Measurements from ENCODE around the gene TUT7.

TUT7 gene

DNA sequence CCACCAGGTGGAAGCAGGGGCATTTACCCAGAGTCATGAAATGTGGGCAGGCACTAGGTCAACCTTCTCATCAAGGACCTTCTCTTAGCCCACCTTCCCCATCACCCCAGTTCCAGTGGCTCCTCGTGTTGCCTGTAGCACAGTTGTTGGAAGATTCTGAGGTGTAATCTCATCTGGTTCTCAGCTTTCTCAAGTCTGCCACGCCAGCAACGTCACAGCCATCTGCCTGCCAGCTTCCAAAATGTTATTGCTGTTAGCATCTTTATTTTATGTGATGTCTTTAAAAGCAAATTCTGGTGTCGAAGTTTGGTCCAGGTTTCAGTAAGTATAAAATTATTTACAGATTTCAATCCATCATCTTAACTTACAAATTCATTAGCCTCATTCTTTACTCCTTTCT is 105.5 kb downstream of the TUT7 start:
- no peak overlapping the region for H3K9ac ChIP-seq (ENCODE audit: low read depth, low read length, poor library complexity)
- no peak overlapping the region for H2AK5ac ChIP-seq (ENCODE audit: low read depth, low read length)
- no peak overlapping the region for H3K18ac ChIP-seq (ENCODE audit: low read length)
- peaks cover 0 to 5% of the 10 kb centered on the region in 2 donors for H3K4me1 ChIP-seq (ENCODE audit: control insufficient read depth in 2 of 2, insufficient read depth in 1 of 2, low read depth in 1 of 2, low read length in 2 of 2)
- H3K79me1 ChIP-seq (ENCODE audit: low read depth, low read length): no peaks in the 10 kb centered on the region
- no peak overlapping the region for H4K91ac ChIP-seq (ENCODE audit: low read depth, low read length, poor library complexity)
- no peak overlapping the region for H3K4me3 ChIP-seq (ENCODE audit: low read length in 2 of 2)
- no peak overlapping the region for H3K23ac ChIP-seq (ENCODE audit: low read depth, low read length, poor library complexity)
- H3K27ac ChIP-seq (replicated peaks; ENCODE audit: low read length): no peak overlapping the region
- no peak overlapping the region for H2BK15ac ChIP-seq (ENCODE audit: low read length)
- no peak overlapping the region for H2BK5ac ChIP-seq (ENCODE audit: low read length)
- H3K14ac ChIP-seq (ENCODE audit: low read length): no peak overlapping the region
- peaks cover 0 to 9% of the 10 kb centered on the region in 2 donors for H3K9me3 ChIP-seq (replicated peaks in 1 of 2; ENCODE audit: control insufficient read depth in 2 of 2, insufficient read depth in 1 of 2, low read depth in 1 of 2, low read length in 2 of 2)
- no peak overlapping the region for H3K4me2 ChIP-seq (ENCODE audit: insufficient read depth, low read length, poor library complexity, severe bottlenecking)
- H4K8ac ChIP-seq (ENCODE audit: low read depth, low read length): no peak overlapping the region
- no peaks in the 10 kb centered on the region for H3K27me3 ChIP-seq (ENCODE audit: control insufficient read depth in 3 of 3, insufficient read depth in 3 of 3, low read depth in 1 of 3, low read length in 3 of 3)
- no peaks in the 10 kb centered on the region for H3K36me3 ChIP-seq (replicated peaks in 1 of 2; ENCODE audit: control insufficient read depth in 2 of 2, insufficient read depth in 2 of 2, low read length in 2 of 2)
- H2BK12ac ChIP-seq (ENCODE audit: low read length): no peak overlapping the region
- H2AFZ ChIP-seq (ENCODE audit: low read length): no peak overlapping the region
- H2BK120ac ChIP-seq (ENCODE audit: low read depth, low read length): no peak overlapping the region
- no peak for DNase-seq (ENCODE audit: low spot score)
- H3K4ac ChIP-seq (ENCODE audit: low read length): no peak overlapping the region
- no CpG with 5 or more reads among the region's 4 CpGs for WGBS, 2 donors (ENCODE audit: extremely low coverage in 2 of 2, insufficient read length in 2 of 2, insufficient replicate concordance in 1 of 2)

DNA sequence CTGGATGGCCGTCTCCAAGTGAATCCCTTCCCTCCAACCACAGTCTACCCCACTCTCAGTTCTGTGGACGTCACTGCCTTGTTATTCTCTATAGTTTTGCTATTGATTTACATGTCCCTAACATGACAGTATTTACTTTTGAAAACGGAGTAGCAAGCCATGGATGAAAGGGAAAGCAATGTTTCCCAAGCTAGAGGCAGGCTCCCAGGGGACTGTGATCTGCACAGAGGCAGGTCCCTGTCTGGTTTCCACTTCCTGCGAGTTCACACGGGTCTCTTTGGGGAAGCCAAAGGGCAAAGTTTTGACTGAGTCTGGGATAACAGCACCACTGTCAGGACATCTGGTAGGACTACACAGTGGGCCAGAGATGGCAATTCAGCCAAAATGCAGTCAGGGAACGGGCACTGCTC is 107.5 kb downstream of the TUT7 start:
- Histone ChIP-seq H4K8ac (ENCODE audit: low read depth, low read length) (no peak overlapping the region), H2BK15ac (ENCODE audit: low read length) (no peak overlapping the region), H3K9ac (ENCODE audit: low read depth, low read length, poor library complexity) (no peak overlapping the region), H4K91ac (ENCODE audit: low read depth, low read length, poor library complexity) (no peak overlapping the region), H2BK120ac (ENCODE audit: low read depth, low read length) (no peak overlapping the region), H3K4me3 (ENCODE audit: low read length in 2 of 2) (no peak overlapping the region), H3K23ac (ENCODE audit: low read depth, low read length, poor library complexity) (no peak overlapping the region), H3K4ac (ENCODE audit: low read length) (no peak overlapping the region), H3K36me3 (replicated peaks in 1 of 2; ENCODE audit: control insufficient read depth in 2 of 2, insufficient read depth in 2 of 2, low read length in 2 of 2) (no peaks in the 10 kb centered on the region), H3K79me1 (ENCODE audit: low read depth, low read length) (no peaks in the 10 kb centered on the region), H3K18ac (ENCODE audit: low read length) (no peak overlapping the region), H3K4me2 (ENCODE audit: insufficient read depth, low read length, poor library complexity, severe bottlenecking) (no peak overlapping the region), H3K9me3 (replicated peaks in 1 of 2; ENCODE audit: control insufficient read depth in 2 of 2, insufficient read depth in 1 of 2, low read depth in 1 of 2, low read length in 2 of 2) (no peaks in the 10 kb centered on the region), H2AFZ (ENCODE audit: low read length) (peak overlapping the region; percentile 84), H3K14ac (ENCODE audit: low read length) (no peak overlapping the region), H3K27ac (replicated peaks; ENCODE audit: low read length) (no peak overlapping the region), H2AK5ac (ENCODE audit: low read depth, low read length) (no peak overlapping the region), H2BK5ac (ENCODE audit: low read length) (no peak overlapping the region), H3K4me1 (ENCODE audit: control insufficient read depth in 2 of 2, insufficient read depth in 1 of 2, low read depth in 1 of 2, low read length in 2 of 2) (peaks cover 2 to 5% of the 10 kb centered on the region in 2 donors), H3K27me3 (ENCODE audit: control insufficient read depth in 3 of 3, insufficient read depth in 3 of 3, low read depth in 1 of 3, low read length in 3 of 3) (no peaks in the 10 kb centered on the region), H2BK12ac (ENCODE audit: low read length) (no peak overlapping the region)
- DNase-seq (ENCODE audit: low spot score): no peak
- no CpG with 5 or more reads among the region's 6 CpGs for WGBS, 2 donors (ENCODE audit: extremely low coverage in 2 of 2, insufficient read length in 2 of 2, insufficient replicate concordance in 1 of 2)

DNA sequence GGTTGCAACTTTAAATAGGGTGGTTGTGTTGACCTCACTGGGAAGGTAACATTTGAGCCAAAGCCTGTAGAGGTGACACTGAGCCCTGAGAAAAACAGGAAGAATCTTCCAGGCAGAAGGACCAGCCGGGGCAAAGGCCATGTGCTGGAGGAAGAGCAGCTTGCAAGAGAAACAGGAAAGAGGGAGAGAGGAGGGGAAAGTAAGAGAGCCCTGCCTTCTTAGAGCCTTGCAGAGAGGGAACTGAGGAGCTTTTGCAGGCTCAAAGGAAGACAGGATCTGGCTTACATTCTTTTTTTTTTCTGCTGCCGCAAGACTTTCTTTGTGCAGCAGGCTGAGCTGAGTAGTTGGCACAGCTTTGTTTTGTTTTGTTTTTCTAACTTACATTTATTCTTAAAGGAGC is 112.1 kb downstream of the TUT7 start:
- H3K9me3 ChIP-seq (replicated peaks in 1 of 2; ENCODE audit: control insufficient read depth in 2 of 2, insufficient read depth in 1 of 2, low read depth in 1 of 2, low read length in 2 of 2): no peaks in the 10 kb centered on the region
- peak overlapping the region; percentile 45 for H2AFZ ChIP-seq (ENCODE audit: low read length)
- H2BK5ac ChIP-seq (ENCODE audit: low read length): no peak overlapping the region
- no peak overlapping the region for H2BK120ac ChIP-seq (ENCODE audit: low read depth, low read length)
- H3K4me2 ChIP-seq (ENCODE audit: insufficient read depth, low read length, poor library complexity, severe bottlenecking): no peak overlapping the region
- H2BK15ac ChIP-seq (ENCODE audit: low read length): no peak overlapping the region
- WGBS, 2 donors (ENCODE audit: extremely low coverage in 2 of 2, insufficient read length in 2 of 2, insufficient replicate concordance in 1 of 2): no CpG with 5 or more reads among the region's 2 CpGs
- H2AK5ac ChIP-seq (ENCODE audit: low read depth, low read length): no peak overlapping the region
- H3K4ac ChIP-seq (ENCODE audit: low read length): no peak overlapping the region
- no peak overlapping the region for H3K4me3 ChIP-seq (ENCODE audit: low read length in 2 of 2)
- no peaks in the 10 kb centered on the region for H3K79me1 ChIP-seq (ENCODE audit: low read depth, low read length)
- H3K27ac ChIP-seq (replicated peaks; ENCODE audit: low read length): no peak overlapping the region
- H4K8ac ChIP-seq (ENCODE audit: low read depth, low read length): no peak overlapping the region
- H3K9ac ChIP-seq (ENCODE audit: low read depth, low read length, poor library complexity): no peak overlapping the region
- H3K36me3 ChIP-seq (replicated peaks in 1 of 2; ENCODE audit: control insufficient read depth in 2 of 2, insufficient read depth in 2 of 2, low read length in 2 of 2): no peaks in the 10 kb centered on the region
- DNase-seq (ENCODE audit: low spot score): no peak
- H3K23ac ChIP-seq (ENCODE audit: low read depth, low read length, poor library complexity): no peak overlapping the region
- peaks cover 2 to 5% of the 10 kb centered on the region in 2 donors for H3K4me1 ChIP-seq (ENCODE audit: control insufficient read depth in 2 of 2, insufficient read depth in 1 of 2, low read depth in 1 of 2, low read length in 2 of 2)
- H3K18ac ChIP-seq (ENCODE audit: low read length): no peak overlapping the region
- H2BK12ac ChIP-seq (ENCODE audit: low read length): no peak overlapping the region
- H3K14ac ChIP-seq (ENCODE audit: low read length): no peak overlapping the region
- no peaks in the 10 kb centered on the region for H3K27me3 ChIP-seq (ENCODE audit: control insufficient read depth in 3 of 3, insufficient read depth in 3 of 3, low read depth in 1 of 3, low read length in 3 of 3)
- H4K91ac ChIP-seq (ENCODE audit: low read depth, low read length, poor library complexity): no peak overlapping the region

DNA sequence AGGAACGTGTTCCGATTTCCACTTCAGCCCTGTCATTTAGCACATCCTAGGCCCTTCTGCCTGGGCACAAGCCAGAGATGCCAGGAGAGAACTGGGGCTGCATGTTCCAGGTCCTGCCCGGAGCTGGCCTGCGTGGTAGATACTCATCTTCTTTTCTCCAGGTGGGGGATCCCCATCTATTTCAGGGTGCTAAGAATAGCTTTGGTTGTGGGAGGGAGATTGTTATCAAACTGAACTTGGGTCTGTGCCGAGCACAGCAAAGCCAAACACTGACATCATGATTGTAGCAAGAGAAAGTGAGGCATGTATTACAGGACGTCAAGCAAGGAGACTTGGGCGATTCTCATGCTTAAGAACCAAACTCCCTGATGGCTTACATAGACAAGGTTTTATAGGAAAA is 113.0 kb downstream of the TUT7 start:
- H3K9ac ChIP-seq (ENCODE audit: low read depth, low read length, poor library complexity): no peak overlapping the region
- H3K18ac ChIP-seq (ENCODE audit: low read length): no peak overlapping the region
- no peaks in the 10 kb centered on the region for H3K36me3 ChIP-seq (replicated peaks in 1 of 2; ENCODE audit: control insufficient read depth in 2 of 2, insufficient read depth in 2 of 2, low read length in 2 of 2)
- H3K79me1 ChIP-seq (ENCODE audit: low read depth, low read length): no peaks in the 10 kb centered on the region
- H2BK5ac ChIP-seq (ENCODE audit: low read length): no peak overlapping the region
- no peak overlapping the region for H2AK5ac ChIP-seq (ENCODE audit: low read depth, low read length)
- no peak overlapping the region for H3K4me3 ChIP-seq (ENCODE audit: low read length in 2 of 2)
- no peak overlapping the region for H4K8ac ChIP-seq (ENCODE audit: low read depth, low read length)
- no peak overlapping the region for H4K91ac ChIP-seq (ENCODE audit: low read depth, low read length, poor library complexity)
- no peak overlapping the region for H2BK120ac ChIP-seq (ENCODE audit: low read depth, low read length)
- WGBS, 2 donors (ENCODE audit: extremely low coverage in 2 of 2, insufficient read length in 2 of 2, insufficient replicate concordance in 1 of 2): no CpG with 5 or more reads among the region's 7 CpGs
- no peaks in the 10 kb centered on the region for H3K9me3 ChIP-seq (replicated peaks in 1 of 2; ENCODE audit: control insufficient read depth in 2 of 2, insufficient read depth in 1 of 2, low read depth in 1 of 2, low read length in 2 of 2)
- H2AFZ ChIP-seq (ENCODE audit: low read length): no peak overlapping the region
- no peaks in the 10 kb centered on the region for H3K27me3 ChIP-seq (ENCODE audit: control insufficient read depth in 3 of 3, insufficient read depth in 3 of 3, low read depth in 1 of 3, low read length in 3 of 3)
- H3K4ac ChIP-seq (ENCODE audit: low read length): no peak overlapping the region
- H3K23ac ChIP-seq (ENCODE audit: low read depth, low read length, poor library complexity): no peak overlapping the region
- DNase-seq (ENCODE audit: low spot score): no peak
- no peak overlapping the region for H2BK12ac ChIP-seq (ENCODE audit: low read length)
- H3K14ac ChIP-seq (ENCODE audit: low read length): no peak overlapping the region
- H3K27ac ChIP-seq (replicated peaks; ENCODE audit: low read length): no peak overlapping the region
- peaks cover 0 to 2% of the 10 kb centered on the region in 2 donors for H3K4me1 ChIP-seq (ENCODE audit: control insufficient read depth in 2 of 2, insufficient read depth in 1 of 2, low read depth in 1 of 2, low read length in 2 of 2)
- peak overlapping the region; percentile 10 for H2BK15ac ChIP-seq (ENCODE audit: low read length)
- H3K4me2 ChIP-seq (ENCODE audit: insufficient read depth, low read length, poor library complexity, severe bottlenecking): no peak overlapping the region

Measured in neuronal stem cell (in vitro differentiated cells).